Endodermal cell (in vitro differentiated cells): Measurements from ENCODE around the gene TREH. TPM values are rescaled to one million over a fixed set of nuclear protein-coding genes. Genes with fewer than 3 reads are reported as not detected.

Source experiments
- DNase-seq: peaks from one replicate; pipeline ENCODE4 v3.0.0-alpha.2; 2017
- H3K27ac ChIP-seq: 2 replicates; pipeline ENCODE4 v1.5.1; 2013; ENCODE audit warnings: mild to moderate bottlenecking, low read depth, low read length, moderate library complexity
- H3K27me3 ChIP-seq: 2 replicates; pipeline ENCODE4 v1.6.1; 2013; ENCODE audit warnings: mild to moderate bottlenecking, low read length, moderate library complexity; ENCODE audit not compliant: insufficient read depth, control insufficient read depth, poor library complexity, severe bottlenecking
- H3K36me3 ChIP-seq: 2 replicates; pipeline ENCODE4 v1.7.0; 2013; ENCODE audit warnings: mild to moderate bottlenecking, low read length, moderate library complexity; ENCODE audit not compliant: control insufficient read depth, insufficient read depth
- H3K4me1 ChIP-seq: one replicate; pipeline ENCODE4 v1.7.0; 2013; ENCODE audit warnings: low read length; ENCODE audit not compliant: control insufficient read depth, insufficient read depth
- H3K4me3 ChIP-seq: 2 replicates; pipeline ENCODE4 v1.5.1; 2013; ENCODE audit warnings: mild to moderate bottlenecking, low read length, moderate library complexity
- H3K9ac ChIP-seq: 2 replicates; pipeline ENCODE4 v1.6.1; 2013; ENCODE audit warnings: mild to moderate bottlenecking, low read length, moderate library complexity; ENCODE audit not compliant: poor library complexity, severe bottlenecking; ENCODE audit errors: extremely low read depth
- H3K9me3 ChIP-seq: 2 replicates; pipeline ENCODE4 v1.6.1; 2013; ENCODE audit warnings: mild to moderate bottlenecking, low read length, moderate library complexity; ENCODE audit not compliant: control insufficient read depth
- H3K27ac Mint-ChIP-seq: 2 replicates; pipeline ENCODE4 v1.8.0; 2020; ENCODE audit warnings: mixed read lengths
- H3K27me3 Mint-ChIP-seq: 2 replicates; pipeline ENCODE4 v1.8.0; 2021; ENCODE audit warnings: mild to moderate bottlenecking, mixed read lengths; ENCODE audit not compliant: insufficient read depth
- H3K36me3 Mint-ChIP-seq: 2 replicates; pipeline ENCODE4 v1.8.0; 2020; ENCODE audit warnings: low read depth, mixed read lengths
- H3K4me1 Mint-ChIP-seq: 2 replicates; pipeline ENCODE4 v1.8.0; 2020; ENCODE audit warnings: mixed read lengths
- H3K4me3 Mint-ChIP-seq: 2 replicates; pipeline ENCODE4 v1.8.0; 2020; ENCODE audit warnings: mild to moderate bottlenecking, moderate library complexity, mixed read lengths
- H3K9me3 Mint-ChIP-seq: 2 replicates; pipeline ENCODE4 v1.8.0; 2020; ENCODE audit warnings: mild to moderate bottlenecking, mixed read lengths
- CTCF ChIP-seq: fragments of 200-600 bp; sonication (generic); conservative IDR thresholded peaks from 2 replicates; pipeline ENCODE4 v1.5.0; 2021; ENCODE audit warnings: antibody characterized with exemption, mild to moderate bottlenecking
- WGBS, 2 experiments: methylation state at CpG; one replicate each; pipeline versions ENCODE4 v1.1.5 to v1.1.7; 2013; ENCODE audit warnings: missing lambda C conversion rate in 2 of 2, mixed read lengths in 1 of 2; ENCODE audit not compliant: insufficient coverage in 1 of 2, insufficient read length in 1 of 2; 5-methylcytosine and 5-hydroxymethylcytosine counted together
- total RNA-seq, 2 donors: library from RNA; stranded (reverse); fragmentation: NEBNext Ultra II Directional in 1 of 2; extraction: Animal tissue kit (Norgen Biotek cat#: 25700) in 1 of 2; gene quantifications; 2 replicates in 1 of 2; 3 replicates in 1 of 2; pipeline ENCODE4 v1.2.1, GENCODE V29; 2021

TREH gene
- total RNA-seq, 2 donors from 2014 or later, result not detected

GRCh38 chr11:118656563-118657165 is 22.8 kb downstream of the TREH start:
- DNase-seq, result no peak
- Mint-ChIP-seq H3K9me3 (no peaks in the 10 kb centered on the region), H3K4me1 (peaks cover 14% of the 10 kb centered on the region), H3K36me3 (peaks cover 11% of the 10 kb centered on the region), H3K27ac (no peak overlapping the region), H3K4me3 (no peak overlapping the region), H3K27me3 (no peaks in the 10 kb centered on the region)
- Histone ChIP-seq H3K4me1 (no peaks in the 10 kb centered on the region), H3K4me3 (no peak overlapping the region), H3K36me3 (peaks cover 6% of the 10 kb centered on the region), H3K9ac (no peak overlapping the region), H3K27ac (peak overlapping the region; percentile 70), H3K9me3 (no peaks in the 10 kb centered on the region), H3K27me3 (no peaks in the 10 kb centered on the region)
- 95 to 100% methylated on average over 1 to 5 of the region's 5 CpGs for WGBS, 2 experiments
- no peak for TF ChIP-seq CTCF

- Mint-ChIP-seq H3K9me3 (no peaks in the 10 kb centered on the region), H3K36me3 (peaks cover 16% of the 10 kb centered on the region), H3K27ac (no peak overlapping the region), H3K4me1 (peaks cover 14% of the 10 kb centered on the region), H3K4me3 (no peak overlapping the region), H3K27me3 (no peaks in the 10 kb centered on the region)
- TF ChIP-seq CTCF, result no peak
- Histone ChIP-seq H3K4me1 (no peaks in the 10 kb centered on the region), H3K4me3 (no peak overlapping the region), H3K36me3 (peaks cover 10% of the 10 kb centered on the region), H3K27ac (peak overlapping the region; percentile 24), H3K9me3 (no peaks in the 10 kb centered on the region), H3K27me3 (no peaks in the 10 kb centered on the region), H3K9ac (no peak overlapping the region)
- DNase-seq, result no peak
- 89 to 91% methylated on average over 3 to 7 of the region's 7 CpGs for WGBS, 2 experiments
Measured at GRCh38 chr11:118655486-118656190, 23.8 kb downstream of the TREH start.

- peaks cover 1% of the 10 kb centered on the region for H3K4me1 Mint-ChIP-seq
- TF ChIP-seq CTCF, result no peak
- no peaks in the 10 kb centered on the region for H3K9me3 Mint-ChIP-seq
- H3K4me3 ChIP-seq, result no peak overlapping the region
- WGBS, 2 experiments, result 94 to 96% methylated on average over 6 to 8 of the region's 8 CpGs
- H3K4me3 Mint-ChIP-seq, result no peak overlapping the region
- peaks cover 28% of the 10 kb centered on the region for H3K36me3 Mint-ChIP-seq
- H3K4me1 ChIP-seq, result no peaks in the 10 kb centered on the region
- no peaks in the 10 kb centered on the region for H3K9me3 ChIP-seq
- no peaks in the 10 kb centered on the region for H3K27me3 Mint-ChIP-seq
- peaks cover 26% of the 10 kb centered on the region for H3K36me3 ChIP-seq
- H3K27ac Mint-ChIP-seq, result no peak overlapping the region
- no peak for DNase-seq
- no peaks in the 10 kb centered on the region for H3K27me3 ChIP-seq
- H3K9ac ChIP-seq, result no peak overlapping the region
- no peak overlapping the region for H3K27ac ChIP-seq
Measured at GRCh38 chr11:118653684-118654390, 25.6 kb downstream of the TREH start.
